ENCODE measurements around the gene AMN.

GRCh38 chr14:102935756-102936155, 13.3 kb downstream of the AMN start:
- no peak for TF ChIP-seq REST (IDR thresholded peaks at IDR 0.05; ENCODE audit: borderline replicate concordance)
- no peak for TF ChIP-seq CTCF (IDR thresholded peaks at IDR 0.05; ENCODE audit: poor library complexity, severe bottlenecking)
- TF ChIP-seq RAD21 (conservative IDR thresholded peaks at IDR 0.05) = no peak
- TF ChIP-seq TAF1 (IDR thresholded peaks at IDR 0.05; ENCODE audit: low read depth) = no peak
- TF ChIP-seq EZH2 (IDR thresholded peaks at IDR 0.05; ENCODE audit: borderline replicate concordance, insufficient read depth, low read length, poor library complexity, severe bottlenecking) = no peak
- no peak for TF ChIP-seq EP300 (conservative IDR thresholded peaks at IDR 0.05; ENCODE audit: poor library complexity, severe bottlenecking)
- no peak for TF ChIP-seq MXI1 (conservative IDR thresholded peaks at IDR 0.05; ENCODE audit: poor library complexity, severe bottlenecking)
- no peak for TF ChIP-seq POLR2AphosphoS5 (IDR thresholded peaks at IDR 0.05)
- no peak for TF ChIP-seq SMC3 (conservative IDR thresholded peaks at IDR 0.05; ENCODE audit: poor library complexity)
